Measurements from ENCODE around the gene NXPE3.

NXPE3 gene

GRCh38 chr3:101802179-101802578, 23.2 kb downstream of the NXPE3 start:
- no peak for DNase-seq (ENCODE audit: extremely low read depth in 1 of 2, low read depth in 1 of 2)

- peak in 1 of 2 donors; percentile 31 for DNase-seq (ENCODE audit: extremely low read depth in 1 of 2, low read depth in 1 of 2)
Measured at GRCh38 chr3:101803173-101803782, 24.3 kb downstream of the NXPE3 start.

GRCh38 chr3:101803939-101804338, 24.9 kb downstream of the NXPE3 start:
- DNase-seq (ENCODE audit: extremely low read depth in 1 of 2, low read depth in 1 of 2) = no peak

GRCh38 chr3:101806491-101806890, 27.5 kb downstream of the NXPE3 start:
- DNase-seq (ENCODE audit: extremely low read depth in 1 of 2, low read depth in 1 of 2) = no peak

GRCh38 chr3:101807888-101808287, 28.9 kb downstream of the NXPE3 start:
- no peak for DNase-seq (ENCODE audit: extremely low read depth in 1 of 2, low read depth in 1 of 2)

GRCh38 chr3:101809178-101810021, 30.4 kb downstream of the NXPE3 start:
- no peak for DNase-seq (ENCODE audit: extremely low read depth in 1 of 2, low read depth in 1 of 2)

GRCh38 chr3:101810022-101810418, 31.0 kb downstream of the NXPE3 start:
- no peak for DNase-seq (ENCODE audit: extremely low read depth in 1 of 2, low read depth in 1 of 2)

GRCh38 chr3:101811875-101812274, 32.9 kb downstream of the NXPE3 start:
- no peak for DNase-seq (ENCODE audit: extremely low read depth in 1 of 2, low read depth in 1 of 2)

GRCh38 chr3:101812895-101813294, 33.9 kb downstream of the NXPE3 start:
- no peak for DNase-seq (ENCODE audit: extremely low read depth in 1 of 2, low read depth in 1 of 2)

GRCh38 chr3:101813817-101814440, 34.9 kb downstream of the NXPE3 start:
- no peak for DNase-seq (ENCODE audit: extremely low read depth in 1 of 2, low read depth in 1 of 2)

- DNase-seq (ENCODE audit: extremely low read depth in 1 of 2, low read depth in 1 of 2) = no peak
Measured at GRCh38 chr3:101814835-101815234, 35.8 kb downstream of the NXPE3 start.

- no peak for DNase-seq (ENCODE audit: extremely low read depth in 1 of 2, low read depth in 1 of 2)
Measured at GRCh38 chr3:101816215-101817149, 37.5 kb downstream of the NXPE3 start.

GRCh38 chr3:101817992-101818391, 39.0 kb downstream of the NXPE3 start:
- no peak for DNase-seq (ENCODE audit: extremely low read depth in 1 of 2, low read depth in 1 of 2)

- DNase-seq (ENCODE audit: extremely low read depth in 1 of 2, low read depth in 1 of 2) = no peak
Measured at GRCh38 chr3:101819649-101820206, 40.7 kb downstream of the NXPE3 start.

- DNase-seq (ENCODE audit: extremely low read depth in 1 of 2, low read depth in 1 of 2) = no peak
Measured at GRCh38 chr3:101821503-101821902, 42.5 kb downstream of the NXPE3 start.

GRCh38 chr3:101823525-101823924, 44.5 kb downstream of the NXPE3 start:
- DNase-seq (ENCODE audit: extremely low read depth in 1 of 2, low read depth in 1 of 2) = no peak

GRCh38 chr3:101824702-101825101, 45.7 kb downstream of the NXPE3 start:
- no peak for DNase-seq (ENCODE audit: extremely low read depth in 1 of 2, low read depth in 1 of 2)

- DNase-seq (ENCODE audit: extremely low read depth in 1 of 2, low read depth in 1 of 2) = no peak
Measured at GRCh38 chr3:101825904-101826445, 47.0 kb downstream of the NXPE3 start.

- peak; percentile 72 to 93 for DNase-seq (ENCODE audit: extremely low read depth in 1 of 2, low read depth in 1 of 2)
Measured at GRCh38 chr3:101827211-101828174, 48.5 kb downstream of the NXPE3 start.

Data from stimulated activated CD8-positive, alpha-beta memory T cell treated with anti-CD3 and anti-CD28 coated beads, Interleukin-7, amount 100 ng/mL, for 48 hours (primary cell).